PC-3 (cell line): ENCODE measurements around the gene FAM171A1. TPM values are rescaled to one million over a fixed set of nuclear protein-coding genes. Genes with fewer than 3 reads are reported as not detected.

Experiments
- ATAC-seq: fragments of 200-7000 bp; cut with Tn5 transposase; 2 replicates; pipeline ENCODE4 v1.9.1; 2020; ENCODE audit warnings: mild to moderate bottlenecking, moderate library complexity
- BruUV-seq: library from RNA; stranded (reverse); fragments of 400-500 nt; replicated peaks from 2 replicates; lab custom pipeline; 2021; lab: Mats Ljungman, UMichigan
- CTCF ChIA-PET: fragments of 300-600 bp; sonication (Branson Sonifier 250); formaldehyde crosslinking; loops from one replicate; lab custom pipeline; 2022; ENCODE audit warnings: antibody characterized with exemption; lab: Charles Lee
- POLR2A ChIA-PET: fragments of 300-600 bp; sonication (Branson Sonifier 250); formaldehyde crosslinking; loops from one replicate; lab custom pipeline; 2022; ENCODE audit warnings: antibody characterized with exemption; ENCODE audit not compliant: unreplicated experiment; lab: Charles Lee
- DNase-seq: peaks from one replicate; pipeline ENCODE4 v3.0.0-alpha.2; 2015
- H2AFZ ChIP-seq: fragments of 300-600 bp; sonication (generic); 2 replicates; pipeline ENCODE4 v1.6.0; 2016; ENCODE audit warnings: antibody characterized with exemption, low read length
- H3F3A ChIP-seq: fragments of 300-600 bp; sonication (generic); one replicate; pipeline ENCODE4 v1.6.0; 2017; ENCODE audit warnings: antibody characterized with exemption, low read length, control low read depth, mild to moderate bottlenecking; ENCODE audit not compliant: unreplicated experiment
- H3K27ac ChIP-seq: fragments of 300-600 bp; sonication (generic); 2 replicates; pipeline ENCODE4 v1.5.1; 2016; ENCODE audit warnings: mild to moderate bottlenecking, low read length
- H3K27me3 ChIP-seq: fragments of 300-600 bp; sonication (generic); 2 replicates; pipeline ENCODE4 v1.6.1; 2016; ENCODE audit warnings: low read length, mixed read lengths
- H3K36me3 ChIP-seq: fragments of 300-600 bp; sonication (generic); 2 replicates; pipeline ENCODE4 v1.6.1; 2016; ENCODE audit warnings: low read depth, mixed run types, low read length, mixed read lengths
- H3K4me1 ChIP-seq: fragments of 300-600 bp; sonication (generic); 2 replicates; pipeline ENCODE4 v1.5.1; 2016; ENCODE audit warnings: low read length; ENCODE audit not compliant: insufficient read depth
- H3K4me2 ChIP-seq: fragments of 300-600 bp; sonication (generic); 2 replicates; pipeline ENCODE4 v1.6.0; 2016; ENCODE audit warnings: low read length
- H3K4me3 ChIP-seq: fragments of 300-600 bp; sonication (generic); 2 replicates; pipeline ENCODE4 v1.5.1; 2016; ENCODE audit warnings: mild to moderate bottlenecking, low read length, mixed read lengths
- H3K79me2 ChIP-seq: fragments of 300-600 bp; sonication (generic); 2 replicates; pipeline ENCODE4 v1.6.1; 2017; ENCODE audit warnings: low read length, mixed read lengths
- H3K9ac ChIP-seq: fragments of 300-600 bp; sonication (generic); 2 replicates; pipeline ENCODE4 v1.6.0; 2016; ENCODE audit warnings: mild to moderate bottlenecking, low read length
- H3K9me2 ChIP-seq: fragments of 300-600 bp; sonication (generic); replicated peaks from 2 replicates; pipeline ENCODE4 v1.6.1; 2016; ENCODE audit warnings: mixed run types, low read length, mixed read lengths
- H3K9me3 ChIP-seq: fragments of 300-600 bp; sonication (generic); 2 replicates; pipeline ENCODE4 v1.6.1; 2016; ENCODE audit warnings: low read length, mixed read lengths
- H4K20me1 ChIP-seq: fragments of 300-600 bp; sonication (generic); 2 replicates; pipeline ENCODE4 v1.6.1; 2016; ENCODE audit warnings: low read length, mixed read lengths
- EZH2 ChIP-seq: fragments of 300-600 bp; sonication (generic); IDR thresholded peaks from one replicate; pipeline ENCODE4 v1.6.1; 2017; ENCODE audit warnings: antibody characterized with exemption, mild to moderate bottlenecking, low read length; ENCODE audit not compliant: unreplicated experiment
- EZH2phosphoT487 ChIP-seq: fragments of 300-600 bp; sonication (generic); IDR thresholded peaks from 2 replicates; pipeline ENCODE4 v1.6.1; 2018; ENCODE audit warnings: mild to moderate bottlenecking, antibody characterized with exemption, low read length, borderline replicate concordance
- intact Hi-C: fragments of 100-400 bp; cut with micrococcal nuclease; formaldehyde crosslinking; loops from 2 replicates; pipeline ENCODE4 v1.9.0; 2023
- total RNA-seq: library from RNA; depleted of rRNA; stranded (reverse); fragments of >200 nt; gene quantifications from 2 replicates; pipeline ENCODE4 v1.2.3, GENCODE V29; 2014
- TF ChIP-seq, protein P1 (sequence below): fragments of 300-600 bp; sonication (generic); conservative IDR thresholded peaks from 2 replicates; pipeline ENCODE4 v1.5.1; 2017; ENCODE audit warnings: antibody characterized with exemption, low read depth, mild to moderate bottlenecking, low read length

Gene FAM171A1
- total RNA-seq, 1 experiment from 2014 or later: 10.4 TPM

- intact Hi-C loops: no loop called here
These were observed 156.9 kb downstream of the FAM171A1 start for GRCh38 chr10:15214237-15214636.

GRCh38 chr10:15213461-15213861, 157.6 kb downstream of the FAM171A1 start:
- ATAC-seq (no peak), DNase-seq (no peak)
- no peaks in the 10 kb centered on the region for H3K9me2 ChIP-seq
- CTCF ChIA-PET: no interaction called here
- H3K4me3 ChIP-seq: no peak overlapping the region
- H3K79me2 ChIP-seq: no peaks in the 10 kb centered on the region
- H4K20me1 ChIP-seq: no peaks in the 10 kb centered on the region
- no peak overlapping the region for H3K9ac ChIP-seq
- no TSS peak for BruUV-seq
- peaks cover 13% of the 10 kb centered on the region for H3K4me1 ChIP-seq
- H3K27ac ChIP-seq: no peak overlapping the region
- H3K9me3 ChIP-seq: no peaks in the 10 kb centered on the region
- no peak overlapping the region for H2AFZ ChIP-seq
- H3F3A ChIP-seq: no peaks in the 10 kb centered on the region
- H3K27me3 ChIP-seq: no peaks in the 10 kb centered on the region
- no peaks in the 10 kb centered on the region for H3K36me3 ChIP-seq
- no peak for TF ChIP-seq EZH2phosphoT487
- TF ChIP-seq, protein P1, sequence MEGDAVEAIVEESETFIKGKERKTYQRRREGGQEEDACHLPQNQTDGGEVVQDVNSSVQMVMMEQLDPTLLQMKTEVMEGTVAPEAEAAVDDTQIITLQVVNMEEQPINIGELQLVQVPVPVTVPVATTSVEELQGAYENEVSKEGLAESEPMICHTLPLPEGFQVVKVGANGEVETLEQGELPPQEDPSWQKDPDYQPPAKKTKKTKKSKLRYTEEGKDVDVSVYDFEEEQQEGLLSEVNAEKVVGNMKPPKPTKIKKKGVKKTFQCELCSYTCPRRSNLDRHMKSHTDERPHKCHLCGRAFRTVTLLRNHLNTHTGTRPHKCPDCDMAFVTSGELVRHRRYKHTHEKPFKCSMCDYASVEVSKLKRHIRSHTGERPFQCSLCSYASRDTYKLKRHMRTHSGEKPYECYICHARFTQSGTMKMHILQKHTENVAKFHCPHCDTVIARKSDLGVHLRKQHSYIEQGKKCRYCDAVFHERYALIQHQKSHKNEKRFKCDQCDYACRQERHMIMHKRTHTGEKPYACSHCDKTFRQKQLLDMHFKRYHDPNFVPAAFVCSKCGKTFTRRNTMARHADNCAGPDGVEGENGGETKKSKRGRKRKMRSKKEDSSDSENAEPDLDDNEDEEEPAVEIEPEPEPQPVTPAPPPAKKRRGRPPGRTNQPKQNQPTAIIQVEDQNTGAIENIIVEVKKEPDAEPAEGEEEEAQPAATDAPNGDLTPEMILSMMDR: no peak
- TF ChIP-seq EZH2: no peak
- no peak overlapping the region for H3K4me2 ChIP-seq
- intact Hi-C loops: no loop called here
- POLR2A ChIA-PET: no interaction called here

More at GRCh38 chr10:15214237-15214636, 156.9 kb downstream of the FAM171A1 start:
- Histone ChIP-seq H3K9ac (no peak overlapping the region), H3K4me1 (peaks cover 13% of the 10 kb centered on the region), H3K9me2 (no peaks in the 10 kb centered on the region), H3K4me3 (no peak overlapping the region), H3K79me2 (no peaks in the 10 kb centered on the region), H4K20me1 (no peaks in the 10 kb centered on the region), H3K9me3 (no peaks in the 10 kb centered on the region), H3K27me3 (no peaks in the 10 kb centered on the region), H3K27ac (no peak overlapping the region), H3F3A (no peaks in the 10 kb centered on the region), H2AFZ (no peak overlapping the region), H3K36me3 (no peaks in the 10 kb centered on the region), H3K4me2 (no peak overlapping the region)
- DNase-seq (no peak), ATAC-seq (no peak)
- ChIA-PET CTCF (no interaction called here), POLR2A (interaction anchor here (0.7 kb wide), 1 partner anchor 24 kb away, joined by 5 read pairs; no protein-coding TSS in a partner anchor)
- TF ChIP-seq EZH2: no peak
- TF ChIP-seq EZH2phosphoT487: no peak
- TF ChIP-seq, protein P1: no peak
- BruUV-seq: no TSS peak

- Histone ChIP-seq H2AFZ (no peak overlapping the region), H3K4me1 (peaks cover 13% of the 10 kb centered on the region), H3F3A (no peaks in the 10 kb centered on the region), H3K9ac (no peak overlapping the region), H3K27me3 (no peaks in the 10 kb centered on the region), H3K9me2 (no peaks in the 10 kb centered on the region), H3K79me2 (no peaks in the 10 kb centered on the region), H4K20me1 (no peaks in the 10 kb centered on the region), H3K4me3 (no peak overlapping the region), H3K36me3 (no peaks in the 10 kb centered on the region), H3K9me3 (no peaks in the 10 kb centered on the region), H3K27ac (peak overlapping the region; percentile 26; the same call in 1 of the 2 replicates), H3K4me2 (no peak overlapping the region)
- peak; percentile 77 for ATAC-seq
- BruUV-seq: no TSS peak
- peak; percentile 66 for DNase-seq
- POLR2A ChIA-PET: no interaction called here
- intact Hi-C loops: loop anchor here (2.0 kb wide), 1 partner anchor 159 kb away; the partner anchor contains the start of gene FAM171A1
- TF ChIP-seq, protein P1: no peak
- CTCF ChIA-PET: interaction anchor here (0.6 to 0.7 kb wide), 3 partner anchors 10 to 159 kb away, joined by 3 to 4 read pairs (median 3); partner anchors contain the start of gene FAM171A1
These were observed 159.6 kb downstream of the FAM171A1 start for GRCh38 chr10:15211464-15211979.
